ENCODE results near the gene MAD1L1. TPM values are rescaled to one million over a fixed set of nuclear protein-coding genes. Genes with fewer than 3 reads are reported as not detected.

MAD1L1 gene
- total and polyA plus RNA-seq, 4 donors: 43.0 to 54.9 (median 49.9) TPM

GRCh38 chr7:1922870-1923236 is 309.9 kb downstream of the MAD1L1 start:
- Histone ChIP-seq H3K4me3 (no peak overlapping the region), H3K9ac (ENCODE audit: insufficient read depth in 1 of 2, low read length in 2 of 2) (no peak overlapping the region), H3K4me1 (ENCODE audit: control insufficient read depth in 5 of 5, insufficient read depth in 5 of 5, low read length in 5 of 5) (peaks cover 4 to 20% (median 10%) of the 10 kb centered on the region in 5 donors), H3K27me3 (ENCODE audit: control insufficient read depth in 3 of 3, insufficient read depth in 3 of 3, low read length in 2 of 3) (no peaks in the 10 kb centered on the region), H3K9me3 (ENCODE audit: control insufficient read depth in 4 of 4, insufficient read depth in 3 of 4, low read length in 3 of 4) (no peaks in the 10 kb centered on the region), H3K27ac (ENCODE audit: low read depth in 1 of 2, low read length in 1 of 2) (no peak overlapping the region), H3K36me3 (ENCODE audit: control insufficient read depth in 4 of 4, insufficient read depth in 4 of 4, low read length in 4 of 4) (peaks cover 0 to 8% (median 0%) of the 10 kb centered on the region in 4 donors)
- ATAC-seq (ENCODE audit: insufficient read depth, low FRiP score) (no peak), DNase-seq (no peak)
- 96 to 98% methylated on average over 7 of the region's 7 CpGs for WGBS, 2 donors
- no peak for TF ChIP-seq CTCF (IDR thresholded peaks at IDR 0.05; ENCODE audit: control extremely low read depth, extremely low read depth)

- DNase-seq: no peak
- no peak for ATAC-seq (ENCODE audit: insufficient read depth, low FRiP score)
Observed at GRCh38 chr7:1922071-1922869, 310.5 kb downstream of the MAD1L1 start.

GRCh38 chr7:1920881-1921280 is 311.9 kb downstream of the MAD1L1 start:
- Histone ChIP-seq H3K4me1 (ENCODE audit: control insufficient read depth in 5 of 5, insufficient read depth in 5 of 5, low read length in 5 of 5) (peaks cover 4 to 30% (median 10%) of the 10 kb centered on the region in 5 donors), H3K4me3 (no peak overlapping the region), H3K9ac (ENCODE audit: insufficient read depth in 1 of 2, low read length in 2 of 2) (no peak overlapping the region), H3K27ac (ENCODE audit: low read depth in 1 of 2, low read length in 1 of 2) (no peak overlapping the region), H3K27me3 (ENCODE audit: control insufficient read depth in 3 of 3, insufficient read depth in 3 of 3, low read length in 2 of 3) (no peaks in the 10 kb centered on the region), H3K36me3 (ENCODE audit: control insufficient read depth in 4 of 4, insufficient read depth in 4 of 4, low read length in 4 of 4) (peaks cover 0 to 9% (median 0%) of the 10 kb centered on the region in 4 donors), H3K9me3 (ENCODE audit: control insufficient read depth in 4 of 4, insufficient read depth in 3 of 4, low read length in 3 of 4) (no peaks in the 10 kb centered on the region)
- ATAC-seq (ENCODE audit: insufficient read depth, low FRiP score): no peak
- WGBS, 2 donors: 75 to 86% methylated on average over 16 of the region's 16 CpGs
- DNase-seq: no peak
- no peak for TF ChIP-seq CTCF (IDR thresholded peaks at IDR 0.05; ENCODE audit: control extremely low read depth, extremely low read depth)

More at GRCh38 chr7:1922071-1922869, 310.5 kb downstream of the MAD1L1 start:
- Histone ChIP-seq H3K9me3 (ENCODE audit: control insufficient read depth in 4 of 4, insufficient read depth in 3 of 4, low read length in 3 of 4) (no peaks in the 10 kb centered on the region), H3K36me3 (ENCODE audit: control insufficient read depth in 4 of 4, insufficient read depth in 4 of 4, low read length in 4 of 4) (peaks cover 0 to 8% (median 0%) of the 10 kb centered on the region in 4 donors), H3K4me3 (no peak overlapping the region), H3K27ac (ENCODE audit: low read depth in 1 of 2, low read length in 1 of 2) (no peak overlapping the region), H3K4me1 (ENCODE audit: control insufficient read depth in 5 of 5, insufficient read depth in 5 of 5, low read length in 5 of 5) (peaks cover 4 to 26% (median 10%) of the 10 kb centered on the region in 5 donors), H3K27me3 (ENCODE audit: control insufficient read depth in 3 of 3, insufficient read depth in 3 of 3, low read length in 2 of 3) (no peaks in the 10 kb centered on the region), H3K9ac (ENCODE audit: insufficient read depth in 1 of 2, low read length in 2 of 2) (no peak overlapping the region)
- 80 to 81% methylated on average over 42 of the region's 42 CpGs for WGBS, 2 donors
- no peak for TF ChIP-seq CTCF (IDR thresholded peaks at IDR 0.05; ENCODE audit: control extremely low read depth, extremely low read depth)
